ENCODE results near the gene NHLRC4.

NHLRC4 gene

DNA sequence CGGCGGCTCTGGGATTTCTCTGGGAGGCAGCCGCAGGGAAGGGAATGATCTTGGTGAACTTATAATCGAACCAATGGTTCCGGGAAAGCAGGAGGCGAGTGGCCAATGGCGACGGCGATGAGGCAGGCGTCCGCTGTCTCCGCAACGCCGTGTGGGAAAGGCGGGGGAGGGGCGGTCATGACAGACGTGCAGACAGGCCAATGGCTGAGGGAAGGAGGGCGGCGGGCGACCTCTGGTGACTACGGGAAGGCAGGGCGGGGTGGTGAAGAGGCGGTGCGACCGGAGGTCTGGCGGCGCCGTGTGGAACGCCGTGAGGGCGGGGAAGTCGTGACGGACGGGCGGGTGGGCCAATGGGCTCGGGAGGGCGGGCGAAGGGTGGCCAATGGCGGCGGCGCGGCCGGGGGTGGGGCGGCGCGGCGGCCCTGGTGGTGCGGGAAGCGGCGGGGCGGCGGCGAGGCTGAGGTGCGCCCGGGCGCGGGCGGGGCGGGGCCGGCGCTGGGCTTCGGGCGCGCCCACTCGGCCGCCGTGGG lies 22.9 kb downstream of the NHLRC4 start, which contains the start of gene RAB40C (continued):
- TF ChIP-seq ZFHX2 (tag by site-specific recombination; conservative IDR thresholded peaks at IDR 0.05): peak; percentile 93
- no peak for TF ChIP-seq ZNF555 (tag by site-specific recombination; conservative IDR thresholded peaks at IDR 0.05)
- no peak; the same call in 1 of the 2 replicates for TF ChIP-seq ZBTB7A (tag by site-specific recombination; IDR thresholded peaks at IDR 0.05; ENCODE audit: low read depth)
- TF ChIP-seq ZNF24 (tag by site-specific recombination; IDR thresholded peaks at IDR 0.05): no peak
- TF ChIP-seq, protein P1, sequence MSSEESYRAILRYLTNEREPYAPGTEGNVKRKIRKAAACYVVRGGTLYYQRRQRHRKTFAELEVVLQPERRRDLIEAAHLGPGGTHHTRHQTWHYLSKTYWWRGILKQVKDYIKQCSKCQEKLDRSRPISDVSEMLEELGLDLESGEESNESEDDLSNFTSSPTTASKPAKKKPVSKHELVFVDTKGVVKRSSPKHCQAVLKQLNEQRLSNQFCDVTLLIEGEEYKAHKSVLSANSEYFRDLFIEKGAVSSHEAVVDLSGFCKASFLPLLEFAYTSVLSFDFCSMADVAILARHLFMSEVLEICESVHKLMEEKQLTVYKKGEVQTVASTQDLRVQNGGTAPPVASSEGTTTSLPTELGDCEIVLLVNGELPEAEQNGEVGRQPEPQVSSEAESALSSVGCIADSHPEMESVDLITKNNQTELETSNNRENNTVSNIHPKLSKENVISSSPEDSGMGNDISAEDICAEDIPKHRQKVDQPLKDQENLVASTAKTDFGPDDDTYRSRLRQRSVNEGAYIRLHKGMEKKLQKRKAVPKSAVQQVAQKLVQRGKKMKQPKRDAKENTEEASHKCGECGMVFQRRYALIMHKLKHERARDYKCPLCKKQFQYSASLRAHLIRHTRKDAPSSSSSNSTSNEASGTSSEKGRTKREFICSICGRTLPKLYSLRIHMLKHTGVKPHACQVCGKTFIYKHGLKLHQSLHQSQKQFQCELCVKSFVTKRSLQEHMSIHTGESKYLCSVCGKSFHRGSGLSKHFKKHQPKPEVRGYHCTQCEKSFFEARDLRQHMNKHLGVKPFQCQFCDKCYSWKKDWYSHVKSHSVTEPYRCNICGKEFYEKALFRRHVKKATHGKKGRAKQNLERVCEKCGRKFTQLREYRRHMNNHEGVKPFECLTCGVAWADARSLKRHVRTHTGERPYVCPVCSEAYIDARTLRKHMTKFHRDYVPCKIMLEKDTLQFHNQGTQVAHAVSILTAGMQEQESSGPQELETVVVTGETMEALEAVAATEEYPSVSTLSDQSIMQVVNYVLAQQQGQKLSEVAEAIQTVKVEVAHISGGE (tag by site-specific recombination; conservative IDR thresholded peaks at IDR 0.05; ENCODE audit: low read depth): no peak
- peak; percentile 94 for TF ChIP-seq ZEB2 (tag by site-specific recombination; IDR thresholded peaks at IDR 0.05)
- no peak for TF ChIP-seq MZF1 (tag by site-specific recombination; IDR thresholded peaks at IDR 0.05; ENCODE audit: borderline replicate concordance)
- no peak for TF ChIP-seq ZNF37A (tag by site-specific recombination; IDR thresholded peaks at IDR 0.05)
- peak; percentile 53; the same call in 1 of the 2 replicates for TF ChIP-seq SP7 (tag by site-specific recombination; IDR thresholded peaks at IDR 0.05)
- no peak for TF ChIP-seq ZNF426 (tag by site-specific recombination; IDR thresholded peaks at IDR 0.05)
- no peak for TF ChIP-seq ZFP41 (tag by site-specific recombination; IDR thresholded peaks at IDR 0.05; ENCODE audit: borderline replicate concordance)
- TF ChIP-seq, protein P2, sequence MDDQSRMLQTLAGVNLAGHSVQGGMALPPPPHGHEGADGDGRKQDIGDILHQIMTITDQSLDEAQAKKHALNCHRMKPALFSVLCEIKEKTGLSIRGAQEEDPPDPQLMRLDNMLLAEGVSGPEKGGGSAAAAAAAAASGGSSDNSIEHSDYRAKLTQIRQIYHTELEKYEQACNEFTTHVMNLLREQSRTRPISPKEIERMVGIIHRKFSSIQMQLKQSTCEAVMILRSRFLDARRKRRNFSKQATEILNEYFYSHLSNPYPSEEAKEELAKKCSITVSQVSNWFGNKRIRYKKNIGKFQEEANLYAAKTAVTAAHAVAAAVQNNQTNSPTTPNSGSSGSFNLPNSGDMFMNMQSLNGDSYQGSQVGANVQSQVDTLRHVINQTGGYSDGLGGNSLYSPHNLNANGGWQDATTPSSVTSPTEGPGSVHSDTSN (CRISPR knock-in tag; IDR thresholded peaks at IDR 0.05): peak; percentile 98
- TF ChIP-seq ZNF292 (tag by site-specific recombination; IDR thresholded peaks at IDR 0.05; ENCODE audit: borderline replicate concordance, low read depth): no peak
- no peak for TF ChIP-seq ZIC2 (tag by site-specific recombination; IDR thresholded peaks at IDR 0.05)
- TF ChIP-seq, protein P3, sequence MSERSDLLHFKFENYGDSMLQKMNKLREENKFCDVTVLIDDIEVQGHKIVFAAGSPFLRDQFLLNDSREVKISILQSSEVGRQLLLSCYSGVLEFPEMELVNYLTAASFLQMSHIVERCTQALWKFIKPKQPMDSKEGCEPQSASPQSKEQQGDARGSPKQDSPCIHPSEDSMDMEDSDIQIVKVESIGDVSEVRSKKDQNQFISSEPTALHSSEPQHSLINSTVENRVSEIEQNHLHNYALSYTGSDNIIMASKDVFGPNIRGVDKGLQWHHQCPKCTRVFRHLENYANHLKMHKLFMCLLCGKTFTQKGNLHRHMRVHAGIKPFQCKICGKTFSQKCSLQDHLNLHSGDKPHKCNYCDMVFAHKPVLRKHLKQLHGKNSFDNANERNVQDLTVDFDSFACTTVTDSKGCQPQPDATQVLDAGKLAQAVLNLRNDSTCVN (tag by site-specific recombination; optimal IDR thresholded peaks at IDR 0.05): no peak
- no peak for TF ChIP-seq ZNF600 (tag by site-specific recombination; IDR thresholded peaks at IDR 0.05)
- no peak for TF ChIP-seq ZNF324 (tag by site-specific recombination; IDR thresholded peaks at IDR 0.05)
- no peak for TF ChIP-seq ZNF423 (tag by site-specific recombination; IDR thresholded peaks at IDR 0.05)
- no peak for TF ChIP-seq SCRT1 (tag by site-specific recombination; IDR thresholded peaks at IDR 0.05; ENCODE audit: borderline replicate concordance)
- no peak for TF ChIP-seq ZNF184 (tag by site-specific recombination; IDR thresholded peaks at IDR 0.05)
- no peak for TF ChIP-seq OVOL3 (tag by site-specific recombination; IDR thresholded peaks at IDR 0.05)
- TF ChIP-seq, protein P4, sequence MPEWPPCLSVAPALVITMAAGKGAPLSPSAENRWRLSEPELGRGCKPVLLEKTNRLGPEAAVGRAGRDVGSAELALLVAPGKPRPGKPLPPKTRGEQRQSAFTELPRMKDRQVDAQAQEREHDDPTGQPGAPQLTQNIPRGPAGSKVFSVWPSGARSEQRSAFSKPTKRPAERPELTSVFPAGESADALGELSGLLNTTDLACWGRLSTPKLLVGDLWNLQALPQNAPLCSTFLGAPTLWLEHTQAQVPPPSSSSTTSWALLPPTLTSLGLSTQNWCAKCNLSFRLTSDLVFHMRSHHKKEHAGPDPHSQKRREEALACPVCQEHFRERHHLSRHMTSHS (tag by site-specific recombination; IDR thresholded peaks at IDR 0.05): no peak
- TF ChIP-seq ZNF658 (tag by site-specific recombination; IDR thresholded peaks at IDR 0.05): no peak
- no peak for TF ChIP-seq ZNF404 (tag by site-specific recombination; IDR thresholded peaks at IDR 0.05)
- peak; percentile 94 for TF ChIP-seq ZNF76 (tag by site-specific recombination; IDR thresholded peaks at IDR 0.05; ENCODE audit: borderline replicate concordance, low read depth)
- peak; percentile 90 for TF ChIP-seq SP2 (tag by site-specific recombination; IDR thresholded peaks at IDR 0.05)
- TF ChIP-seq ZNF391 (tag by site-specific recombination; IDR thresholded peaks at IDR 0.05; ENCODE audit: borderline replicate concordance, low read depth): no peak
- no peak for TF ChIP-seq ZNF677 (tag by site-specific recombination; IDR thresholded peaks at IDR 0.05)
- no peak for TF ChIP-seq YY1 (tag by site-specific recombination; IDR thresholded peaks at IDR 0.05)
- no peak for TF ChIP-seq ZNF202 (tag by site-specific recombination; IDR thresholded peaks at IDR 0.05; ENCODE audit: borderline replicate concordance)
- TF ChIP-seq ZNF530 (tag by site-specific recombination; IDR thresholded peaks at IDR 0.05; ENCODE audit: low read depth): no peak
- TF ChIP-seq, protein P5, sequence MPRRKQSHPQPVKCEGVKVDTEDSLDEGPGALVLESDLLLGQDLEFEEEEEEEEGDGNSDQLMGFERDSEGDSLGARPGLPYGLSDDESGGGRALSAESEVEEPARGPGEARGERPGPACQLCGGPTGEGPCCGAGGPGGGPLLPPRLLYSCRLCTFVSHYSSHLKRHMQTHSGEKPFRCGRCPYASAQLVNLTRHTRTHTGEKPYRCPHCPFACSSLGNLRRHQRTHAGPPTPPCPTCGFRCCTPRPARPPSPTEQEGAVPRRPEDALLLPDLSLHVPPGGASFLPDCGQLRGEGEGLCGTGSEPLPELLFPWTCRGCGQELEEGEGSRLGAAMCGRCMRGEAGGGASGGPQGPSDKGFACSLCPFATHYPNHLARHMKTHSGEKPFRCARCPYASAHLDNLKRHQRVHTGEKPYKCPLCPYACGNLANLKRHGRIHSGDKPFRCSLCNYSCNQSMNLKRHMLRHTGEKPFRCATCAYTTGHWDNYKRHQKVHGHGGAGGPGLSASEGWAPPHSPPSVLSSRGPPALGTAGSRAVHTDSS (tag by site-specific recombination; IDR thresholded peaks at IDR 0.05): no peak

Measured in HEK293 (cell line).